Adipocyte (in vitro differentiated cells): ENCODE results near the gene KDM2A.

Experiments
- DNase-seq: peaks from one replicate; pipeline ENCODE4 v3.0.0-alpha.2; 2015; ENCODE audit warnings: low read depth
- H3K27me3 ChIP-seq: replicated peaks from 2 replicates; pipeline ENCODE4 v1.7.0; 2013; ENCODE audit warnings: mild to moderate bottlenecking, low read length, moderate library complexity; ENCODE audit not compliant: control insufficient read depth, insufficient read depth
- H3K36me3 ChIP-seq: 2 replicates; pipeline ENCODE4 v1.7.0; 2013; ENCODE audit warnings: low read length, mild to moderate bottlenecking, moderate library complexity; ENCODE audit not compliant: control insufficient read depth, insufficient read depth, severe bottlenecking
- H3K4me1 ChIP-seq: 2 replicates; pipeline ENCODE4 v1.7.0; 2013; ENCODE audit warnings: mild to moderate bottlenecking, low read length, moderate library complexity; ENCODE audit not compliant: control insufficient read depth, insufficient read depth
- H3K4me3 ChIP-seq: 2 replicates; pipeline ENCODE4 v1.7.0; 2013; ENCODE audit warnings: mild to moderate bottlenecking, low read length, moderate library complexity
- H3K9ac ChIP-seq: 2 replicates; pipeline ENCODE4 v1.7.0; 2013; ENCODE audit warnings: mild to moderate bottlenecking, low read length, moderate library complexity
- H3K9me3 ChIP-seq: 2 replicates; pipeline ENCODE4 v1.7.0; 2013; ENCODE audit warnings: mild to moderate bottlenecking, low read length, moderate library complexity; ENCODE audit not compliant: control insufficient read depth

Gene KDM2A

GRCh38 chr11:67238894-67239782 is 120.1 kb downstream of the KDM2A start:
- DNase-seq = peak; percentile 51
- peaks cover 14% of the 10 kb centered on the region for H3K36me3 ChIP-seq
- H3K9ac ChIP-seq = peak overlapping the region; percentile 59
- H3K4me3 ChIP-seq = peak overlapping the region; percentile 97
- no peaks in the 10 kb centered on the region for H3K27me3 ChIP-seq
- peaks cover 39% of the 10 kb centered on the region for H3K4me1 ChIP-seq
- no peaks in the 10 kb centered on the region for H3K9me3 ChIP-seq

- H3K4me3 ChIP-seq = peak overlapping the region; percentile 97
- H3K9ac ChIP-seq = peak overlapping the region; percentile 97
- peaks cover 22% of the 10 kb centered on the region for H3K36me3 ChIP-seq
- no peaks in the 10 kb centered on the region for H3K27me3 ChIP-seq
- H3K9me3 ChIP-seq = no peaks in the 10 kb centered on the region
- peaks cover 41% of the 10 kb centered on the region for H3K4me1 ChIP-seq
- DNase-seq = peak; percentile 99
These were observed 120.9 kb downstream of the KDM2A start for GRCh38 chr11:67239783-67240575.

DNA sequence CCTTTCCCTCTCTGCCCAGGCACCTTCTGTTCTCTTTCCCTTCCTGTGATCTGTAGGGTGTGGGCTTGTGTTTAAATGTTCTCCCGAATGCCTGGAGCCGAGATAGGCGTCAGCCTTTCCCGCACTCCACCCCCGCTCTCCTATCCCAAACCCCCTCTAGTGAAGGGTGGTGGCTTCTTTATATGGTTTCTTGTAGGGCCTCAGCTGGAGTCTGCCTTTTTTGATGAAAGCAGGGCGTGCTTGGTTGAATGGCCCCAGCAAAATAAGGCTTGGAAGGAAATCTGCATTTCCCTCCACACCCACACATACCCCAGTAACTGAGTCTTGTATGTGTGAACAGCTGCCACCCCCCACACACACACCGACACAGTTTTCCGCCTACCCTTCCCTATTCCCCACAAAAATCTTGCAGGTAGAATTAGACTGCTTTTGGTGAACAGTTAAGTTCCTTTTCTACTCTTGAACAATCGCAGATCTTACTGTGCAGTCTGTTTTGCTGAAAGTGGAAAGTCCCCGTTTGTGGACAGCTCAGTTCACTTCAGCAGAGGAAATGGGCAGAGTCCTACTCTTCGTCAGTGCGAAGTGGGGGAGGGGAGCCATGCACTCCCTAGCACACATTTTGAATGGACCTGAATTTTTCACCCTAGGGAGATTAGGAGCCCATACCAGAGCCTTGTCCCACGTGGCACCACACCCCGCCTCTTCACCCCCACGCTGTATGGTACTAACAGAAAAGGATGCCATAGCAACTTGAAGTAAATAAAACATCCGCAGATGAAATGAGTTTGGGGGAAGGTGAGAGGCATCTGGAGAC is 121.7 kb downstream of the KDM2A start:
- peaks cover 41% of the 10 kb centered on the region for H3K4me1 ChIP-seq
- no peaks in the 10 kb centered on the region for H3K27me3 ChIP-seq
- no peaks in the 10 kb centered on the region for H3K9me3 ChIP-seq
- peak; percentile 84 for DNase-seq
- peak overlapping the region; percentile 97 for H3K9ac ChIP-seq
- H3K4me3 ChIP-seq = peak overlapping the region; percentile 97
- H3K36me3 ChIP-seq = peaks cover 30% of the 10 kb centered on the region

- Histone ChIP-seq H3K4me3 (peak overlapping the region; percentile 97), H3K36me3 (peaks cover 46% of the 10 kb centered on the region), H3K27me3 (no peaks in the 10 kb centered on the region), H3K9me3 (no peaks in the 10 kb centered on the region), H3K9ac (peak overlapping the region; percentile 97), H3K4me1 (peaks cover 41% of the 10 kb centered on the region)
- peak; percentile 5 for DNase-seq
These were observed 123.5 kb downstream of the KDM2A start for GRCh38 chr11:67242548-67242947.

DNA sequence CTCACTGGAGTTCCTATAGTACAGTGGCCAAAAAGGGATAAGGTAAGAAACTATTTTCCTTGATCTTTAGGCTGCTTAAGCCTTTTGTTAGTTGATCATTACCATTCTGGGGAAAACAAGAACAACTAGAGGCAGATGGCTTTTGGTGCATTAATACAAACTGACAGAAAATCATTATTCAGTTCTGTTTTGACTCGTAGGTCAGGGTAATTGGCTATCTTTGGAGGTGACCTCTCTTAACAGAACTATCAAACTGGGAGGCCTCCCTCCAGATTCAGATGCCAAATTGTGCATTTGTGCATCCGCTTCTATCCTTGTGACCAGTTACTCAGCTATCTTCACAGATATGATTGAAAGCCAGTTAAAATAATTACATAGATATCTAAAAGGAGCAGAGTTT is 124.0 kb downstream of the KDM2A start:
- peaks cover 51% of the 10 kb centered on the region for H3K36me3 ChIP-seq
- peak overlapping the region; percentile 97 for H3K4me3 ChIP-seq
- no peaks in the 10 kb centered on the region for H3K9me3 ChIP-seq
- no peak for DNase-seq
- no peaks in the 10 kb centered on the region for H3K27me3 ChIP-seq
- peak overlapping the region; percentile 97 for H3K9ac ChIP-seq
- H3K4me1 ChIP-seq = peaks cover 45% of the 10 kb centered on the region

- DNase-seq = no peak
- Histone ChIP-seq H3K9me3 (no peaks in the 10 kb centered on the region), H3K4me1 (peaks cover 47% of the 10 kb centered on the region), H3K4me3 (no peak overlapping the region), H3K9ac (no peak overlapping the region), H3K27me3 (no peaks in the 10 kb centered on the region), H3K36me3 (peaks cover 71% of the 10 kb centered on the region)
These were observed 126.0 kb downstream of the KDM2A start for GRCh38 chr11:67245046-67245445.

DNA sequence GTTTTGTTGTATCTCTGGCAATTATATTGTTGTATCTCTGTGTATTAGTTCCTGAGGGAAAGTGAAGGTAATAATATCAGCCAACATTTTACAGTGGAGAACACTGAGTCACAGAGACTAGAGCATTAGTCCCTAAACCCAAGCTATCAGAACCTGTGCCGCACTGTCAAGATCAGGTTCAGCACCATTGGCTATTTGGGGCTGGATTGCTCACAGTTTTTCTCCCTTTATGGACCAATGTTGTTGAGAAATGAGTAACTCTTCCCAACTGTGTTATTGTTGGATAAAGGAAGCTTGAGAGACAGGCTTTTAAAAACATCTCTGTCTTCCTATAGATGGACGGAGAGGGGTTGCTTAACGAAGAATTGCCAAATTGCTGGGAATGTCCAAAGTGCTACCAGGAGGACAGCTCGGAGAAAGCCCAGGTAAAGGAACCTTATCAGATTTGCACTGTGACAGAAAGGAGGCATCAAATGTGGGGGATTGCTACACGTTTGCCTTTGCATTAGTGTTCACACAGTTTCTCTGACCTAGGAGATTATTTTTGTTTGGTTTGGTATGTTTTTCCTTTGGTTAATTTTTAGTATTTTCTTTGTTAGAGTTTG is 129.0 kb downstream of the KDM2A start:
- H3K36me3 ChIP-seq = peaks cover 98% of the 10 kb centered on the region
- no peaks in the 10 kb centered on the region for H3K9me3 ChIP-seq
- H3K27me3 ChIP-seq = no peaks in the 10 kb centered on the region
- DNase-seq = no peak
- no peak overlapping the region for H3K4me3 ChIP-seq
- H3K9ac ChIP-seq = no peak overlapping the region
- peaks cover 29% of the 10 kb centered on the region for H3K4me1 ChIP-seq

DNA sequence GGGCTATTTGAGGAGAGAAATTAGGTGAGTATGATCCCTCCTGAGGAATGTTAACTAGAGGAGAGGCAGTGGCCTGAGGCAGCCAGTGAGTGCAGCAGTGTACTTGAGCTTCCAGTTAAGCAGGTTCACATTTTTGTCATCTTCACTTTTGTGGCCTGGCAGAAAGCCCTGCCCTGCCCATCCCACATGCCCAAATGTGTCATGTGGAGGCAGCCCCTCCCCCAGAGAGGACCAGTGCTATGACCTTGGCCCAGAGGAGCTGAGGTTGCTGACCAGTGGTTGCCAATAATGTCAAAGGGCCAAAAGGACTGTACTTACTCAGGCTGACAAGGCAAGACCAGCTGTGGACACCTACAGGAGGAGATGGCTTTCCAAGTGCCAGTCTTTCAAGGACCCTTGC is 129.6 kb downstream of the KDM2A start:
- H3K4me1 ChIP-seq = peaks cover 24% of the 10 kb centered on the region
- H3K27me3 ChIP-seq = no peaks in the 10 kb centered on the region
- no peak for DNase-seq
- H3K9me3 ChIP-seq = no peaks in the 10 kb centered on the region
- no peak overlapping the region for H3K4me3 ChIP-seq
- H3K9ac ChIP-seq = no peak overlapping the region
- peaks cover 98% of the 10 kb centered on the region for H3K36me3 ChIP-seq

DNA sequence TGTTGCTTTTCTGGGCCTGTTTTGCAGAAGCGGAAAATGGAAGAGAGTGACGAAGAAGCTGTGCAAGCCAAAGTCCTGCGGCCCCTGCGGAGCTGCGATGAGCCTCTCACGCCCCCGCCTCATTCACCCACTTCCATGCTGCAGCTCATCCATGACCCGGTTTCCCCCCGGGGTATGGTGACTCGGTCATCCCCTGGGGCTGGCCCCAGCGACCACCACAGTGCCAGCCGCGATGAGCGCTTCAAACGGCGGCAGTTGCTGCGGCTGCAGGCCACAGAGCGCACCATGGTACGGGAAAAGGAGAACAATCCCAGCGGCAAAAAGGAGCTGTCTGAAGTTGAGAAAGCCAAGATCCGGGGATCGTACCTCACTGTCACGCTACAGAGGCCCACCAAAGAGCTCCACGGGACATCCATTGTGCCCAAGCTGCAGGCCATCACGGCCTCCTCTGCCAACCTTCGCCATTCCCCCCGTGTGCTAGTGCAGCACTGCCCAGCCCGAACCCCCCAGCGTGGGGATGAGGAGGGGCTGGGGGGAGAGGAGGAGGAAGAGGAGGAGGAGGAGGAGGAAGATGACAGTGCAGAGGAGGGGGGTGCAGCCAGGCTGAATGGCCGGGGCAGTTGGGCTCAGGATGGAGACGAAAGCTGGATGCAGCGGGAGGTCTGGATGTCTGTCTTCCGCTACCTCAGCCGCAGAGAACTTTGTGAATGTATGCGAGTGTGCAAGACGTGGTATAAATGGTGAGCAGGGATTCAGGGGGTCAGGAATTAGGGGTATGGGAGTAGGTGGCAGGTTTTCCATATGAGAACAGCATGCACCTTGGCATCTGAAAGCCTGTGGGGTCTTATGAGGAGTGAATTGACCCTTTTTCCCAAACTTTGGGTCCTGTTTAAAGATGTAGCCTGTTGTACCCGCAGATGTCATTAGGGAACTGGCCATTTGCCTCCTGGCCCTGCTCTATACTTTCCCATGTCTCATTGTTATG is 131.3 kb downstream of the KDM2A start:
- Histone ChIP-seq H3K36me3 (peaks cover 98% of the 10 kb centered on the region), H3K27me3 (no peaks in the 10 kb centered on the region), H3K4me1 (peaks cover 18% of the 10 kb centered on the region), H3K9me3 (no peaks in the 10 kb centered on the region), H3K9ac (no peak overlapping the region), H3K4me3 (no peak overlapping the region)
- no peak for DNase-seq

GRCh38 chr11:67251841-67252240 is 132.8 kb downstream of the KDM2A start:
- H3K9me3 ChIP-seq = no peaks in the 10 kb centered on the region
- H3K27me3 ChIP-seq = no peaks in the 10 kb centered on the region
- H3K4me3 ChIP-seq = no peak overlapping the region
- peaks cover 18% of the 10 kb centered on the region for H3K4me1 ChIP-seq
- peaks cover 97% of the 10 kb centered on the region for H3K36me3 ChIP-seq
- no peak for DNase-seq
- no peak overlapping the region for H3K9ac ChIP-seq
